AG04450 (cell line): ENCODE results near the gene SDSL. TPM values are rescaled to one million over a fixed set of nuclear protein-coding genes. Genes with fewer than 3 reads are reported as not detected.

Experiments
- CTCF ChIA-PET: fragments of 300-600, 350-600 bp; formaldehyde crosslinking; extraction: SDS; loops from one replicate; lab custom pipeline; 2022; ENCODE audit warnings: antibody characterized with exemption, inconsistent platforms; lab: Charles Lee
- POLR2A ChIA-PET: fragments of 350-600 bp; formaldehyde crosslinking; extraction: SDS; loops from one replicate; lab custom pipeline; 2021; ENCODE audit warnings: antibody characterized with exemption, inconsistent platforms; lab: Yijun Ruan, JAX
- DNase-seq: peaks from one replicate; pipeline ENCODE4 v3.0.0-alpha.2; 2011; ENCODE audit warnings: low read depth, low spot score
- H3K27ac ChIP-seq: one replicate; pipeline ENCODE4 v1.5.1; 2012; ENCODE audit warnings: low read depth, low read length, control low read depth
- H3K27me3 ChIP-seq: one replicate; pipeline ENCODE4 v1.6.0; 2012; ENCODE audit warnings: low read length; ENCODE audit not compliant: control insufficient read depth, insufficient read depth
- H3K4me3 ChIP-seq: 2 replicates; pipeline ENCODE4 v1.5.1; 2011; ENCODE audit warnings: mild to moderate bottlenecking, low read depth, low read length, control low read depth
- H3K9me3 ChIP-seq: 2 replicates; pipeline ENCODE4 v1.5.1; 2012; ENCODE audit warnings: low read length; ENCODE audit not compliant: control insufficient read depth, insufficient read depth
- CTCF ChIP-seq: IDR thresholded peaks from 2 replicates; pipeline ENCODE4 v1.5.1; 2011; ENCODE audit warnings: low read depth, low read length, control low read depth, inconsistent platforms
- polyA plus RNA-seq: library from polyadenylated mRNA; depleted of rRNA; stranded (reverse); fragments of >200 nt; gene quantifications from 2 replicates; pipeline ENCODE4 v1.2.3, GENCODE V29; 2011

The SDSL gene
- polyA plus RNA-seq, 1 experiment, result 10.0 TPM

GRCh38 chr12:113470871-113471618 lies 48.9 kb downstream of the SDSL start:
- no peak for DNase-seq
- ChIA-PET POLR2A (interaction anchor here (0.6 kb wide), 1 partner anchor 285 kb away, joined by 3 read pairs; the partner anchor contains the start of gene RITA1), CTCF (interaction anchor here (1.2 kb wide), 1 partner anchor 9 kb away, joined by 4 read pairs; no protein-coding TSS in a partner anchor)
- Histone ChIP-seq H3K4me3 (no peak overlapping the region), H3K27me3 (peaks cover 96% of the 10 kb centered on the region), H3K9me3 (no peaks in the 10 kb centered on the region; the same call in 1 of the 2 replicates), H3K27ac (no peak overlapping the region)
- TF ChIP-seq CTCF, result no peak

DNA sequence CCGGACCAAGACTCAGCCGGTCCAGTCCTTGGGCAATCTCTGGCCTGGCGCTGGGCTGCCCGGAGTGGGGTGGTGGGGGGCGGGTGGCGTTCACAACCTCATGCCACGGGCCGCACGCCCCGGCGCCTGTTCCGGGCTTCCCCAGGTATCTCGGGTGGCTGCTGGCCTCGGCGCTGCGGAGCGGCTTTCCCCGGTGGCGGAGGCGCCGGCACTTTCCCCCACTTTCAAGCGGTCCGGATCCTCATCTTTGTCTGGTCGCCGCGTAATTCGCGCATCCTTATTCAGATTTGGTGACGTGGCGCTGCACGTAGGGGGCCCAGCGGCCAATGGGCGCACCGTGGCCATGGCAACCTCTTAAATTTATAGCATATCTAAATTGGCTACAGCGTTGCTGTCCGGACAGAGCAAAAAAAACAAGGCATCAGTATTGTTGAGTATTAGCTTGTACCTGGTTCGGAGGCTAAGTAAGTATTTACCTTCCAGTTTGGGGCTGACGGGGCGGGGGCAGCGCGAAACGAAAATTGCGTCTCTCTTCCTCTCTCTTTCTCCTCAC lies 49.5 kb downstream of the SDSL start, which contains the start of gene LHX5:
LHX5 (minus strand) TSS at position 253 of the 553 bp plus-strand sequence. CDS start 373 bp downstream, outside the sequence.
- CTCF ChIA-PET, result interaction anchor here (1.2 kb wide), 1 partner anchor 10 kb away, joined by 4 read pairs; no protein-coding TSS in a partner anchor
- Histone ChIP-seq H3K27me3 (peaks cover 95% of the 10 kb centered on the region), H3K27ac (no peak within 1 kb of the TSS), H3K9me3 (no peaks in the 10 kb centered on the region; the same call in 1 of the 2 replicates), H3K4me3 (no peak within 1 kb of the TSS)
- TF ChIP-seq CTCF, result no peak
- POLR2A ChIA-PET, result no interaction called here
- DNase-seq, result no peak

- no peak overlapping the region for H3K27ac ChIP-seq
- CTCF ChIA-PET, result interaction anchor here (1.5 to 2.1 kb wide), 2 partner anchors 11 to 440 kb away, joined by 3 to 10 read pairs; no protein-coding TSS in a partner anchor
Observed at GRCh38 chr12:113472191-113473121, 50.3 kb downstream of the SDSL start.

GRCh38 chr12:113473400-113473799 lies 51.2 kb downstream of the SDSL start:
- no peaks in the 10 kb centered on the region; the same call in 1 of the 2 replicates for H3K9me3 ChIP-seq
- CTCF ChIA-PET, result interaction anchor here (1.5 to 2.1 kb wide), 2 partner anchors 12 to 439 kb away, joined by 3 to 10 read pairs; no protein-coding TSS in a partner anchor
- peaks cover 92% of the 10 kb centered on the region for H3K27me3 ChIP-seq
- H3K4me3 ChIP-seq, result no peak overlapping the region
- H3K27ac ChIP-seq, result no peak overlapping the region
- POLR2A ChIA-PET, result interaction anchor here (0.5 kb wide), 1 partner anchor 415 kb away, joined by 5 read pairs; no protein-coding TSS in a partner anchor
- TF ChIP-seq CTCF, result no peak
- no peak for DNase-seq

More at GRCh38 chr12:113472191-113473121, 50.3 kb downstream of the SDSL start:
- peaks cover 92% of the 10 kb centered on the region for H3K27me3 ChIP-seq
- no peak for DNase-seq
- no peaks in the 10 kb centered on the region; the same call in 1 of the 2 replicates for H3K9me3 ChIP-seq
- TF ChIP-seq CTCF, result no peak
- POLR2A ChIA-PET, result no interaction called here
- H3K4me3 ChIP-seq, result no peak overlapping the region
